Urinary bladder (tissue), 4 donors: ENCODE results near the gene CHD6. TPM values are rescaled to one million over a fixed set of nuclear protein-coding genes. Genes with fewer than 3 reads are reported as not detected.
A peak's percentile ranks its signal among the peaks of the same experiment; 100 is the strongest.

ENCODE experiments used
- DNase-seq: peaks from one replicate; pipeline ENCODE4 v3.0.0-alpha.2; 2015; ENCODE audit errors: extremely low spot score
- H3K27ac ChIP-seq: one replicate; pipeline ENCODE4 v1.5.1; 2013; ENCODE audit warnings: low read depth, mild to moderate bottlenecking, moderate library complexity
- H3K36me3 ChIP-seq: one replicate; pipeline ENCODE4 v1.6.1; 2013; ENCODE audit warnings: mild to moderate bottlenecking, moderate library complexity; ENCODE audit not compliant: insufficient read depth
- H3K4me1 ChIP-seq: one replicate; pipeline ENCODE4 v1.6.1; 2013; ENCODE audit warnings: mild to moderate bottlenecking, moderate library complexity; ENCODE audit not compliant: insufficient read depth
- H3K4me3 ChIP-seq: one replicate; pipeline ENCODE4 v1.5.1; 2013; ENCODE audit warnings: low read depth, low read length
- WGBS: extraction: QIAGEN DNeasy Blood & Tissue Kit; methylation state at CpG from one replicate; pipeline ENCODE4 v1.1.7; 2013; 5-methylcytosine and 5-hydroxymethylcytosine counted together
- polyA plus RNA-seq: library from polyadenylated mRNA; stranded (reverse); fragments of 200-250 nt; gene quantifications from one replicate; pipeline ENCODE4 v1.2.3, GENCODE V29; 2013
- total RNA-seq: library from RNA; depleted of rRNA; stranded (reverse); fragments of >200 nt; gene quantifications from one replicate; pipeline ENCODE4 v1.2.3, GENCODE V29; 2014
- donor health status: healthy with polysubstance abuse.
- donor health status: healthy.

CHD6 gene
- total and polyA plus RNA-seq, 2 donors = 11.6 to 61.5 TPM

DNA sequence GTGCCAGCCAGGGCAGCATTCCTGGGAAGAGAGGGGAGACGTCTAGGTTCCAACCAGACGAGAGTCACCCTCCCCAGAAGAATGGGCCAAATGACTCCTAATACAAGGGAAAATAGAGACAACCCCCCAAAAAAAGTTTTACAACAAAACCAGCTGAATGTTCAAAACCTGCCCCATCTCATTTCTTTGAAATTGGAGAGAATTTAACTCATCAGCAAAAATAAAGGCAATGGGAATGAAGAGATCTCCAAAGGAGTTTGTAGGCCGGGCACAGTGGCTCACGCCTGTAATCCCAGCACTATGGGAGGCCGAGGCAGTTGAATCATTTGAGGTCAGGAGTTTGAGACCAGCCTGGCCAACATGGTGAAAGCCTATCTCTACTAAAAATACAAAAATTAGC lies 241.8 kb downstream of the CHD6 start:
- H3K4me3 ChIP-seq = no peak overlapping the region
- H3K36me3 ChIP-seq = no peaks in the 10 kb centered on the region
- 96% methylated on average over 5 of the region's 5 CpGs for WGBS
- H3K4me1 ChIP-seq = no peaks in the 10 kb centered on the region
- DNase-seq = no peak
- no peak overlapping the region for H3K27ac ChIP-seq

- no peak for DNase-seq
- Histone ChIP-seq H3K27ac (no peak overlapping the region), H3K4me1 (no peaks in the 10 kb centered on the region), H3K36me3 (no peaks in the 10 kb centered on the region), H3K4me3 (no peak overlapping the region)
- 79% methylated on average over 9 of the region's 9 CpGs for WGBS
Measured at GRCh38 chr20:41375846-41376245, 242.3 kb downstream of the CHD6 start.

DNA sequence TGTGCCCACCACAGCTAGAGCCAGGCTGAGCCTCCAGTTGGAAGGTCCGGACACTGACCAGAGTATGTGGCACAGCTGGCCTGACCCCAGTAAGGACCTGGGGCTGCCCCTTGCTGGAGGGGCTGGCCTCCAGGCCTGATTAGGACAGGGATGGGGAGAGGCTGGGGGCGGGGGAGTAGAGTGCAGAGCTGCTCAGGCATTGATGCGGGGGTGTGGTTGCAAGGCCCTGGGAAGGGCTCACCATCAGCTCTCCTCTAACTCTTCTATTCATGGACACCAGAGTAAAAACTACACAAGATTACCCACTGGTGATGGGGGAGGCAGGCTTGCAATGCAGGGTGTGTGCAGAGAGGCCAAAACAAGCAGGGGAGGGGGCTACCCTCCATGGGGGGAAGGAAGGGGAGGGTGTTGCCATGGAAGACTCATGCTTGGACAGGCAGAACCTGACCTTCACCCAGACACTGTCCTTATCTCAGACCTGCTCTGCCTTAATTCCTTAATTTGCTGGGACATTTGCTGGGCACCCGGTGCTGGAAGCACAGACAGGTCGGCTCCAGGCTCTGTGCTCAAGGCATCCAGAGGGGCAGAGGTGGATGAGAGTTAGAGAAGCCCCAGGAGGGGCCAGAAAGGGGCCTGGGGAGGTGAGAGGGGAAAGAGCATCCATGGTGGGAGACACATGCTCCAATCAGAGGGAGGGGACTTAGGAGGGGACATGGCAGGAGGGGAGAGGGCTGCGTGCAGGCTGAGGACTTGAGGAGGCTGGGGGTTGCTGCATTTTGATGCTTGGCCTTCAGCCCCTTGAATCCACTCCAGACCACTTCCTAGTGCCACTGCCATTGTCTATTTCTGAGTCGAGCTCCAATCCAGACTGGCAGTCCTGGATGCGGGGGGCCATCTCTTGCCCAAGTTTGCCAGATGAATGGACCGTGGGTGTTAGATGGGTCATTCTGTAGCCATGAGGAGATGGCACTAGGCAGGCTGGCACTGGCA lies 244.0 kb downstream of the CHD6 start:
- 83% methylated on average over 9 of the region's 9 CpGs for WGBS
- H3K4me3 ChIP-seq = no peak overlapping the region
- H3K4me1 ChIP-seq = no peaks in the 10 kb centered on the region
- H3K27ac ChIP-seq = no peak overlapping the region
- no peaks in the 10 kb centered on the region for H3K36me3 ChIP-seq
- DNase-seq = no peak

DNA sequence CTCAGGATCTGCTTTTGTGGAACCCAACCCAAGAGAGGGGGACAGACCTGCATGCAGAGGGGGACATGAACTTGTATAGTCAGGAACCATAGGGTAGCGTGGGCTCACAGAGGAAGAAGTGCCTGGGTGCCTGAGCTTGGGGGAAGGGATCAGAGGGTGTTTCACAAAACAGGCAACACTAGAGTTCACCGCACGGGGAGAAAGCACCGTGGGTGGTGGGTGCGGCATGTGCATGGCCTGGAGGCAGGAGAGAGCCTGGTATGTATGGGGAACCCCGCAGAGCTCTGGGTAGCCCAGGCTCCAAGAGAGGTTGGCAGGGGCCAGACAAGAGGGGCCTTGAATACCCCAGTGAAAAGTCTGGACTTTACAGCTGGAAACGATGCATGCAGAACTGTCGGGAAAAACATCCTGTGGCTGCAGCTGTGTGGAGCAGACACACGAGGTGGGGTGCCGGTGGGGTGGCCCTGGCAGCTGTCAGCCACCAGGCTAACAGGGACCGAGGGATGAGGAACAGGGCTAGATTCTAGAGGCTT lies 244.9 kb downstream of the CHD6 start:
- Histone ChIP-seq H3K4me3 (no peak overlapping the region), H3K27ac (no peak overlapping the region), H3K4me1 (no peaks in the 10 kb centered on the region), H3K36me3 (no peaks in the 10 kb centered on the region)
- 75% methylated on average over 11 of the region's 11 CpGs for whole genome bisulfite sequencing
- no peak for DNase-seq

DNA sequence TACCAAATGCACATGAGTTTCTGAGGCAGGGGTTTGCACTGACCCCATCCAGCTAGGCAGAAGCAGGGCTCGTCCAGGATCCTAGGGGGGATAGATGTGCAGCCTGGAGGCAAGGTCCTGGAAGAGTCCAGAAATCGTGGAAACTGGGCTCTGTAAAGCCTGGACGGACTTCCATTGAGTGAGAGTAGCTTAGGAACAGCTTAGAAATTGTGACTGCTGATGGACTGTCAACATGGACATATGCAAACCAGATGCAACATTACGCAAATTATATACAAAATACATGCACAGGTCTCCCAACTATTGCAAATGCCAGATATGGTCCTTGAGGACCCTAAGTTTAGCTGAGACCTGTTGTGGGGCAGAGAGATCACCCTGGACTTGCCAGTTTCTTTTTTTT lies 246.8 kb downstream of the CHD6 start:
- Histone ChIP-seq H3K36me3 (no peaks in the 10 kb centered on the region), H3K4me1 (no peaks in the 10 kb centered on the region), H3K4me3 (no peak overlapping the region), H3K27ac (no peak overlapping the region)
- no peak for DNase-seq
- WGBS = 92% methylated on average over 4 of the region's 4 CpGs

- 89% methylated on average over 5 of the region's 5 CpGs for WGBS
- no peak overlapping the region for H3K4me3 ChIP-seq
- no peak overlapping the region for H3K27ac ChIP-seq
- no peak for DNase-seq
- H3K36me3 ChIP-seq = no peaks in the 10 kb centered on the region
- no peaks in the 10 kb centered on the region for H3K4me1 ChIP-seq
Measured at GRCh38 chr20:41370176-41370575, 248.0 kb downstream of the CHD6 start.

DNA sequence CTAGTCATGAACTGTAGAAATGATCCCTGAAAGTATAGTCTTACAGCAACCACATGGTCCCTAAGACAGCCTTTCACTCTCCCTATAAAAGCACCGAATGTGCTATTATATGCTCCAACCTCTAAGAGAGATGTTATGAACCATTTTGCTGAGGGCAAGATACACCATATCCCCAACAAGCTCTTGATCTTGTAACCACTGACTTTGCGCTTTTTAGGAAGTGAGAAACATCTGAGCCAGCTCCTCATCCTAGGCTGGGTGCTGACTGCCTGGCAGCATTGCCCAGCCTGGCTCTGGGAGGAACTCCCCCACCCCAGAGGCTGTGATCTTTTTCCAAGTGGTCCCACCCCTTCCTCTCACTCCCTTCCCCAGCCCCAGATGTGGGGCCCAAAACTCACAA lies 248.5 kb downstream of the CHD6 start:
- no peak for DNase-seq
- no peaks in the 10 kb centered on the region for H3K36me3 ChIP-seq
- 67% methylated on average over 2 of the region's 2 CpGs for WGBS

GRCh38 chr20:41367956-41368355 lies 250.2 kb downstream of the CHD6 start:
- H3K4me1 ChIP-seq = no peaks in the 10 kb centered on the region
- no peak for DNase-seq
- 95% methylated on average over 3 of the region's 3 CpGs for WGBS
- H3K27ac ChIP-seq = no peak overlapping the region
- H3K36me3 ChIP-seq = no peaks in the 10 kb centered on the region
- H3K4me3 ChIP-seq = no peak overlapping the region

More for the DNA sequence above, 248.5 kb downstream of the CHD6 start:
- no peak overlapping the region for H3K4me3 ChIP-seq
- no peaks in the 10 kb centered on the region for H3K4me1 ChIP-seq
- H3K27ac ChIP-seq = no peak overlapping the region

DNA sequence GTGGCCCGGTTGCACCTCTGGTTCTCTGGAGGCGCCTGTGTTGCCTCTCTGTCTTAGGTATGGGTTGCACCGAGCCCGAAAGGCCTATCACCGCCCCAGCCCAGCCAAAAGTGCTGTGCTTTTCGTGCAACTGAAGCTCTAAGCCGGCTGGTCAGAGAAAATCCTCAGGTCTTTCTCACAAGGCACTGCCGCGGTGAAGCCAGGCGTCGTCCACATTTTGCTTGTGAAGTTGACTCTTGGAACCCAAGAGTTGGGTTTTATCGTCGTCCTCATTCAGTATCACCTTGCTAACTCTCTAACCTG lies 250.8 kb downstream of the CHD6 start:
- 84% methylated on average over 13 of the region's 13 CpGs for WGBS
- DNase-seq = no peak

GRCh38 chr20:41366546-41367392 lies 251.4 kb downstream of the CHD6 start, which contains the start of gene EMILIN3:
TSS of gene EMILIN3 (minus strand) at chr20:41366818. CDS start at chr20:41366634, 184 bp downstream.
- DNase-seq = no peak
- Histone ChIP-seq H3K27ac (no peak within 1 kb of the TSS), H3K4me1 (no peaks in the 10 kb centered on the region), H3K4me3 (peak within 1 kb of the TSS; percentile 44), H3K36me3 (no peaks in the 10 kb centered on the region)
- 9% methylated on average over 93 of the region's 93 CpGs for WGBS

More for the DNA sequence above, 250.8 kb downstream of the CHD6 start:
- no peaks in the 10 kb centered on the region for H3K36me3 ChIP-seq
- H3K4me3 ChIP-seq = no peak overlapping the region
- no peak overlapping the region for H3K27ac ChIP-seq
- H3K4me1 ChIP-seq = no peaks in the 10 kb centered on the region

GRCh38 chr20:41365777-41366545 lies 252.2 kb downstream of the CHD6 start:
- Histone ChIP-seq H3K36me3 (no peaks in the 10 kb centered on the region), H3K27ac (no peak overlapping the region), H3K4me1 (no peaks in the 10 kb centered on the region), H3K4me3 (peak overlapping the region; percentile 44)
- 5% methylated on average over 76 of the region's 76 CpGs for WGBS
- no peak for DNase-seq

GRCh38 chr20:41364967-41365765 lies 253.0 kb downstream of the CHD6 start:
- no peak overlapping the region for H3K4me3 ChIP-seq
- no peaks in the 10 kb centered on the region for H3K4me1 ChIP-seq
- no peak for DNase-seq
- 89% methylated on average over 19 of the region's 19 CpGs for WGBS
- H3K27ac ChIP-seq = no peak overlapping the region
- H3K36me3 ChIP-seq = no peaks in the 10 kb centered on the region
